A673 (cell line): ENCODE measurements around the gene TFEC. TPM values are rescaled to one million over a fixed set of nuclear protein-coding genes. Genes with fewer than 3 reads are reported as not detected.

Experiments used
- BruUV-seq: library from RNA; stranded (reverse); fragments of 400-500 nt; replicated peaks from 2 replicates; lab custom pipeline; 2021; lab: Mats Ljungman, UMichigan
- CTCF ChIA-PET: fragments of 300-600 bp; sonication (Branson Sonifier 250); formaldehyde crosslinking; loops from one replicate; lab custom pipeline; 2022; ENCODE audit warnings: antibody characterized with exemption; lab: Charles Lee
- POLR2A ChIA-PET: fragments of 300-600 bp; sonication (Branson Sonifier 250); formaldehyde crosslinking; loops from one replicate; lab custom pipeline; 2022; ENCODE audit warnings: antibody characterized with exemption; ENCODE audit not compliant: low non-redundant PET; lab: Charles Lee
- DNase-seq: peaks from one replicate; pipeline ENCODE4 v3.0.0-alpha.2; 2015; ENCODE audit warnings: low spot score
- H3K27ac ChIP-seq: fragments of 200-600 bp; sonication (generic); 2 replicates; pipeline ENCODE4 v1.5.1; 2016; ENCODE audit warnings: mixed run types, low read depth, mild to moderate bottlenecking, mixed read lengths, antibody characterized with exemption, low read length; ENCODE audit not compliant: poor library complexity, severe bottlenecking
- H3K27me3 ChIP-seq: fragments of 200-600 bp; sonication (generic); replicated peaks from 2 replicates; pipeline ENCODE4 v1.6.1; 2017; ENCODE audit warnings: mixed run types, low read depth, mild to moderate bottlenecking, mixed read lengths, antibody characterized with exemption, low read length; ENCODE audit not compliant: insufficient read depth, poor library complexity
- H3K36me3 ChIP-seq: fragments of 200-600 bp; sonication (generic); 2 replicates; pipeline ENCODE4 v1.6.1; 2016; ENCODE audit warnings: mixed run types, mild to moderate bottlenecking, mixed read lengths, antibody characterized with exemption, low read length; ENCODE audit not compliant: insufficient read depth, poor library complexity, severe bottlenecking
- H3K4me1 ChIP-seq: fragments of 200-600 bp; sonication (generic); 2 replicates; pipeline ENCODE4 v1.6.1; 2017; ENCODE audit warnings: mixed run types, mild to moderate bottlenecking, mixed read lengths, antibody characterized with exemption, low read length; ENCODE audit not compliant: insufficient read depth, poor library complexity, severe bottlenecking
- H3K4me3 ChIP-seq: fragments of 200-600 bp; sonication (generic); 2 replicates; pipeline ENCODE4 v1.5.1; 2016; ENCODE audit warnings: low read depth, mixed run types, mild to moderate bottlenecking, mixed read lengths, low read length; ENCODE audit not compliant: poor library complexity, severe bottlenecking
- H3K9me3 ChIP-seq: fragments of 200-600 bp; sonication (generic); 2 replicates; pipeline ENCODE4 v1.6.1; 2016; ENCODE audit warnings: mixed run types, low read depth, mild to moderate bottlenecking, mixed read lengths, antibody characterized with exemption, low read length; ENCODE audit not compliant: poor library complexity, severe bottlenecking
- CTCF ChIP-seq: fragments of 300-800, 200-600 bp; sonication (generic); conservative IDR thresholded peaks from 2 replicates; pipeline ENCODE4 v1.5.1; 2017; ENCODE audit warnings: low read depth, mild to moderate bottlenecking, antibody characterized with exemption, low read length, moderate library complexity, mixed read lengths
- EZH2 ChIP-seq: fragments of 200-600 bp; sonication (generic); IDR thresholded peaks from 2 replicates; pipeline ENCODE4 v1.6.1; 2017; ENCODE audit warnings: borderline replicate concordance, low read depth, mild to moderate bottlenecking, mixed read lengths, antibody characterized with exemption, low read length; ENCODE audit not compliant: poor library complexity, severe bottlenecking
- intact Hi-C: fragments of 100-400 bp; cut with micrococcal nuclease; formaldehyde crosslinking; loops from one replicate; pipeline ENCODE4 v1.10.0; 2022; ENCODE audit not compliant: unreplicated experiment
- total RNA-seq: library from RNA; stranded (reverse); gene quantifications from 2 replicates; pipeline ENCODE4 v1.2.3, GENCODE V29; 2021

Gene TFEC
- total RNA-seq, 1 experiment from 2014 or later: 4.5 TPM

GRCh38 chr7:115962340-115962739 lies 68.2 kb downstream of the TFEC start:
- Histone ChIP-seq H3K9me3 (peaks cover 5% of the 10 kb centered on the region), H3K4me3 (no peak overlapping the region), H3K27me3 (no peaks in the 10 kb centered on the region), H3K27ac (no peak overlapping the region), H3K4me1 (no peaks in the 10 kb centered on the region), H3K36me3 (no peaks in the 10 kb centered on the region)
- ChIA-PET CTCF (no interaction called here), POLR2A (no interaction called here)
- intact Hi-C loops: no loop called here
- TF ChIP-seq EZH2 (no peak), CTCF (no peak)
- DNase-seq: no peak
- no TSS peak for BruUV-seq

GRCh38 chr7:115953592-115954255 lies 76.8 kb downstream of the TFEC start:
- no peaks in the 10 kb centered on the region for H3K9me3 ChIP-seq
- BruUV-seq: no TSS peak
- TF ChIP-seq CTCF (no peak), EZH2 (no peak)
- no peak overlapping the region for H3K4me3 ChIP-seq
- H3K27ac ChIP-seq: no peak overlapping the region
- no peak for DNase-seq
- H3K27me3 ChIP-seq: no peaks in the 10 kb centered on the region
- no peaks in the 10 kb centered on the region for H3K36me3 ChIP-seq
- intact Hi-C loops: no loop called here
- CTCF ChIA-PET: no interaction called here
- POLR2A ChIA-PET: no interaction called here
- no peaks in the 10 kb centered on the region for H3K4me1 ChIP-seq

- no peaks in the 10 kb centered on the region for H3K27me3 ChIP-seq
- DNase-seq: no peak
- CTCF ChIA-PET: no interaction called here
Observed at GRCh38 chr7:115952832-115953231, 77.7 kb downstream of the TFEC start.

More at GRCh38 chr7:115952832-115953231, 77.7 kb downstream of the TFEC start:
- H3K27ac ChIP-seq: no peak overlapping the region
- no peaks in the 10 kb centered on the region for H3K36me3 ChIP-seq
- intact Hi-C loops: no loop called here
- H3K4me1 ChIP-seq: no peaks in the 10 kb centered on the region
- no peak overlapping the region for H3K4me3 ChIP-seq
- BruUV-seq: no TSS peak
- no peaks in the 10 kb centered on the region for H3K9me3 ChIP-seq
- no peak for TF ChIP-seq EZH2
- no peak for TF ChIP-seq CTCF
- POLR2A ChIA-PET: no interaction called here
